ENCODE measurements around the gene AKAP8.

- TF ChIP-seq, protein P1, sequence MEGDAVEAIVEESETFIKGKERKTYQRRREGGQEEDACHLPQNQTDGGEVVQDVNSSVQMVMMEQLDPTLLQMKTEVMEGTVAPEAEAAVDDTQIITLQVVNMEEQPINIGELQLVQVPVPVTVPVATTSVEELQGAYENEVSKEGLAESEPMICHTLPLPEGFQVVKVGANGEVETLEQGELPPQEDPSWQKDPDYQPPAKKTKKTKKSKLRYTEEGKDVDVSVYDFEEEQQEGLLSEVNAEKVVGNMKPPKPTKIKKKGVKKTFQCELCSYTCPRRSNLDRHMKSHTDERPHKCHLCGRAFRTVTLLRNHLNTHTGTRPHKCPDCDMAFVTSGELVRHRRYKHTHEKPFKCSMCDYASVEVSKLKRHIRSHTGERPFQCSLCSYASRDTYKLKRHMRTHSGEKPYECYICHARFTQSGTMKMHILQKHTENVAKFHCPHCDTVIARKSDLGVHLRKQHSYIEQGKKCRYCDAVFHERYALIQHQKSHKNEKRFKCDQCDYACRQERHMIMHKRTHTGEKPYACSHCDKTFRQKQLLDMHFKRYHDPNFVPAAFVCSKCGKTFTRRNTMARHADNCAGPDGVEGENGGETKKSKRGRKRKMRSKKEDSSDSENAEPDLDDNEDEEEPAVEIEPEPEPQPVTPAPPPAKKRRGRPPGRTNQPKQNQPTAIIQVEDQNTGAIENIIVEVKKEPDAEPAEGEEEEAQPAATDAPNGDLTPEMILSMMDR (conservative IDR thresholded peaks at IDR 0.05; ENCODE audit: low read length) = peak; percentile 27; the same call in 1 of the 2 replicates
- no peak for TF ChIP-seq EZH2phosphoT487 (IDR thresholded peaks at IDR 0.05; ENCODE audit: borderline replicate concordance)
Observed at GRCh38 chr19:15412832-15413231, 33.2 kb upstream of the AKAP8 start.

Measured in Loucy (cell line).